AG04450 (cell line): ENCODE measurements around the gene POP4. TPM values are rescaled to one million over a fixed set of nuclear protein-coding genes. Genes with fewer than 3 reads are reported as not detected.

Source experiments
- CTCF ChIA-PET: fragments of 300-600, 350-600 bp; formaldehyde crosslinking; extraction: SDS; loops from one replicate; lab custom pipeline; 2022; ENCODE audit warnings: antibody characterized with exemption, inconsistent platforms; lab: Charles Lee
- POLR2A ChIA-PET: fragments of 350-600 bp; formaldehyde crosslinking; extraction: SDS; loops from one replicate; lab custom pipeline; 2021; ENCODE audit warnings: antibody characterized with exemption, inconsistent platforms; lab: Yijun Ruan, JAX
- DNase-seq: peaks from one replicate; pipeline ENCODE4 v3.0.0-alpha.2; 2011; ENCODE audit warnings: low read depth, low spot score
- H3K27ac ChIP-seq: one replicate; pipeline ENCODE4 v1.5.1; 2012; ENCODE audit warnings: low read depth, low read length, control low read depth
- H3K27me3 ChIP-seq: one replicate; pipeline ENCODE4 v1.6.0; 2012; ENCODE audit warnings: low read length; ENCODE audit not compliant: control insufficient read depth, insufficient read depth
- H3K4me3 ChIP-seq: 2 replicates; pipeline ENCODE4 v1.5.1; 2011; ENCODE audit warnings: mild to moderate bottlenecking, low read depth, low read length, control low read depth
- H3K9me3 ChIP-seq: 2 replicates; pipeline ENCODE4 v1.5.1; 2012; ENCODE audit warnings: low read length; ENCODE audit not compliant: control insufficient read depth, insufficient read depth
- CTCF ChIP-seq: IDR thresholded peaks from 2 replicates; pipeline ENCODE4 v1.5.1; 2011; ENCODE audit warnings: low read depth, low read length, control low read depth, inconsistent platforms
- polyA plus RNA-seq: library from polyadenylated mRNA; depleted of rRNA; stranded (reverse); fragments of >200 nt; gene quantifications from 2 replicates; pipeline ENCODE4 v1.2.3, GENCODE V29; 2011

POP4 gene
- polyA plus RNA-seq, 1 experiment: 87.4 TPM

GRCh38 chr19:29566496-29567054 is 39.5 kb upstream of the POP4 start:
- H3K4me3 ChIP-seq: no peak overlapping the region
- DNase-seq: no peak
- H3K9me3 ChIP-seq: no peaks in the 10 kb centered on the region
- POLR2A ChIA-PET: no interaction called here
- no peak overlapping the region for H3K27ac ChIP-seq
- no peak for TF ChIP-seq CTCF
- H3K27me3 ChIP-seq: no peaks in the 10 kb centered on the region
- CTCF ChIA-PET: no interaction called here

- CTCF ChIA-PET: no interaction called here
- no peaks in the 10 kb centered on the region for H3K27me3 ChIP-seq
- TF ChIP-seq CTCF: no peak
These were observed 38.6 kb upstream of the POP4 start for GRCh38 chr19:29567366-29567915.

GRCh38 chr19:29568036-29569025 is 37.8 kb upstream of the POP4 start:
- ChIA-PET POLR2A (no interaction called here), CTCF (no interaction called here)
- H3K9me3 ChIP-seq: no peaks in the 10 kb centered on the region
- DNase-seq: no peak
- no peak overlapping the region for H3K27ac ChIP-seq
- peaks cover under 1% of the 10 kb centered on the region for H3K27me3 ChIP-seq
- no peak overlapping the region for H3K4me3 ChIP-seq
- TF ChIP-seq CTCF: no peak

More at GRCh38 chr19:29567366-29567915, 38.6 kb upstream of the POP4 start:
- H3K9me3 ChIP-seq: no peaks in the 10 kb centered on the region
- POLR2A ChIA-PET: no interaction called here
- H3K27ac ChIP-seq: no peak overlapping the region
- no peak for DNase-seq
- no peak overlapping the region for H3K4me3 ChIP-seq

GRCh38 chr19:29569038-29569911 is 36.8 kb upstream of the POP4 start:
- H3K27me3 ChIP-seq: peaks cover 7% of the 10 kb centered on the region
- no peak for DNase-seq
- no peak overlapping the region for H3K27ac ChIP-seq
- POLR2A ChIA-PET: no interaction called here
- H3K4me3 ChIP-seq: no peak overlapping the region
- H3K9me3 ChIP-seq: no peaks in the 10 kb centered on the region
- CTCF ChIA-PET: no interaction called here
- no peak for TF ChIP-seq CTCF
